OCI-LY1 (cell line): ENCODE data around the gene RAPGEF5.

Experiments
- EZH2 ChIP-seq: fragments of 200-600 bp; sonication (generic), shearing (Covaris generic); IDR thresholded peaks from 2 replicates; pipeline ENCODE4 v1.8.0; 2017; ENCODE audit warnings: borderline replicate concordance, mixed run types, mild to moderate bottlenecking, antibody characterized with exemption, low read length, moderate library complexity, mixed read lengths
- TF ChIP-seq, protein P1 (sequence below): fragments of 200-600 bp; sonication (generic), shearing (Covaris generic); IDR thresholded peaks from 2 replicates; pipeline ENCODE4 v1.5.1; 2017; ENCODE audit warnings: mild to moderate bottlenecking, antibody characterized with exemption, low read length, moderate library complexity, mixed read lengths

DNA sequence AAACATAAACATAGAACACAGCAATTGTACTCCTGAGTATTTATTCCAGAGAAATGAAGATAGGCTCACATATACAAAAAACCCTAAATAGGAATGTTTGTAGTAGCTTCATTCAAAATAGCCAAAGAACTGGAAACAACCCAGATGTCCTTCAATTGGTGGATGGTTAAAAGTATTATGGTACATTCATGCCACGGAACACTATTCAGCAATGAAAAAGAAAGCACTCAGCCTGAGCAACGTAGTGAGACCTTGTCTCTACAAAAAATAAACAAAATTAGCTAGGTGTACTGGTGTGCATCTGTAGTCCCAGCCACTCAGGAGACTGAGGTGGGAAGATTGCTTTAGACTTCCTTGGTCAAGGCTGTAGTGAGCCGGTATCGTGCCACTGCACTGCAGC is 94.4 kb downstream of the RAPGEF5 start:
- TF ChIP-seq, protein P1, sequence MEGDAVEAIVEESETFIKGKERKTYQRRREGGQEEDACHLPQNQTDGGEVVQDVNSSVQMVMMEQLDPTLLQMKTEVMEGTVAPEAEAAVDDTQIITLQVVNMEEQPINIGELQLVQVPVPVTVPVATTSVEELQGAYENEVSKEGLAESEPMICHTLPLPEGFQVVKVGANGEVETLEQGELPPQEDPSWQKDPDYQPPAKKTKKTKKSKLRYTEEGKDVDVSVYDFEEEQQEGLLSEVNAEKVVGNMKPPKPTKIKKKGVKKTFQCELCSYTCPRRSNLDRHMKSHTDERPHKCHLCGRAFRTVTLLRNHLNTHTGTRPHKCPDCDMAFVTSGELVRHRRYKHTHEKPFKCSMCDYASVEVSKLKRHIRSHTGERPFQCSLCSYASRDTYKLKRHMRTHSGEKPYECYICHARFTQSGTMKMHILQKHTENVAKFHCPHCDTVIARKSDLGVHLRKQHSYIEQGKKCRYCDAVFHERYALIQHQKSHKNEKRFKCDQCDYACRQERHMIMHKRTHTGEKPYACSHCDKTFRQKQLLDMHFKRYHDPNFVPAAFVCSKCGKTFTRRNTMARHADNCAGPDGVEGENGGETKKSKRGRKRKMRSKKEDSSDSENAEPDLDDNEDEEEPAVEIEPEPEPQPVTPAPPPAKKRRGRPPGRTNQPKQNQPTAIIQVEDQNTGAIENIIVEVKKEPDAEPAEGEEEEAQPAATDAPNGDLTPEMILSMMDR = no peak
- no peak for TF ChIP-seq EZH2
